RWPE2 (cell line): ENCODE measurements around the gene TPCN2.

Source experiments
- ATAC-seq: fragments of 200-7000 bp; cut with Tn5 transposase; 3 replicates; pipeline ENCODE4 v1.9.1; 2021; ENCODE audit warnings: low read depth
- DNase-seq: peaks from one replicate; pipeline ENCODE4 v3.0.0-alpha.2; 2020; ENCODE audit warnings: low spot score
- H3K27ac ChIP-seq: fragments of 450-650 bp; 2 replicates; pipeline ENCODE4 v1.5.1; 2017; ENCODE audit warnings: mild to moderate bottlenecking; ENCODE audit not compliant: poor library complexity, severe bottlenecking
- H3K27me3 ChIP-seq: fragments of 250-450 bp; sonication (Bioruptor Pico); 2 replicates; pipeline ENCODE4 v1.5.1; 2021; ENCODE audit warnings: mild to moderate bottlenecking, moderate library complexity; ENCODE audit not compliant: insufficient read depth, poor library complexity, severe bottlenecking
- H3K36me3 ChIP-seq: fragments of 250-450 bp; sonication (Bioruptor Pico); 2 replicates; pipeline ENCODE4 v1.5.1; 2020; ENCODE audit warnings: low read depth, mild to moderate bottlenecking, moderate library complexity
- H3K4me1 ChIP-seq: fragments of 250-450 bp; sonication (Bioruptor Pico); 2 replicates; pipeline ENCODE4 v1.5.1; 2021; ENCODE audit warnings: mild to moderate bottlenecking, moderate library complexity; ENCODE audit not compliant: insufficient read depth, poor library complexity, severe bottlenecking
- H3K4me3 ChIP-seq: fragments of 250-450 bp; sonication (Bioruptor Pico); 2 replicates; pipeline ENCODE4 v1.5.1; 2021; ENCODE audit warnings: mild to moderate bottlenecking, moderate library complexity; ENCODE audit not compliant: severe bottlenecking
- H3K9me3 ChIP-seq: fragments of 250-450 bp; sonication (Bioruptor Pico); 2 replicates; pipeline ENCODE4 v1.5.1; 2021; ENCODE audit warnings: mild to moderate bottlenecking, moderate library complexity; ENCODE audit not compliant: severe bottlenecking
- TF ChIP-seq, protein P1 (sequence below): fragments of 450-650 bp; IDR thresholded peaks from one replicate; pipeline ENCODE4 v1.5.1; 2017; ENCODE audit warnings: mild to moderate bottlenecking, moderate library complexity; ENCODE audit not compliant: poor library complexity, severe bottlenecking

Gene TPCN2

DNA sequence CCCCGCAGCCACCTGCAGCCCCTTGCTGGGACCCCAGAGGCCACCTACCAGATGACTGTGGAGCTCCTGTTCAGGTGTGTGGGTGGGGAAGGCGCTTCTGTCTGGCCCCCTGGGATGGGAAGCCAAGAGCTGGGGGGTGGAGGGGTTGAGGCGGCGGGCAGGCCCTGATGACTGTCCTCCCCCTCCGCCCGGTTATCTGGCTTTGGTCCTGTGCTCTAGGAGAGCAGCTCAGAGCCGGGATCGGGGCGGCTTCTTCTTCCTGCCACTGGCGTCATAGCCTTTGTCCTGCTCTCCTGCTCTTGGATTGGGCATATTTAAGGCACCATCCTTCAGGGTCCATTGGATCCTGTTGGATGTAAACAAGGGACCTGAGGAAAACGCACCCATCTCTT is 38.4 kb downstream of the TPCN2 start:
- ATAC-seq = no peak
- TF ChIP-seq, protein P1, sequence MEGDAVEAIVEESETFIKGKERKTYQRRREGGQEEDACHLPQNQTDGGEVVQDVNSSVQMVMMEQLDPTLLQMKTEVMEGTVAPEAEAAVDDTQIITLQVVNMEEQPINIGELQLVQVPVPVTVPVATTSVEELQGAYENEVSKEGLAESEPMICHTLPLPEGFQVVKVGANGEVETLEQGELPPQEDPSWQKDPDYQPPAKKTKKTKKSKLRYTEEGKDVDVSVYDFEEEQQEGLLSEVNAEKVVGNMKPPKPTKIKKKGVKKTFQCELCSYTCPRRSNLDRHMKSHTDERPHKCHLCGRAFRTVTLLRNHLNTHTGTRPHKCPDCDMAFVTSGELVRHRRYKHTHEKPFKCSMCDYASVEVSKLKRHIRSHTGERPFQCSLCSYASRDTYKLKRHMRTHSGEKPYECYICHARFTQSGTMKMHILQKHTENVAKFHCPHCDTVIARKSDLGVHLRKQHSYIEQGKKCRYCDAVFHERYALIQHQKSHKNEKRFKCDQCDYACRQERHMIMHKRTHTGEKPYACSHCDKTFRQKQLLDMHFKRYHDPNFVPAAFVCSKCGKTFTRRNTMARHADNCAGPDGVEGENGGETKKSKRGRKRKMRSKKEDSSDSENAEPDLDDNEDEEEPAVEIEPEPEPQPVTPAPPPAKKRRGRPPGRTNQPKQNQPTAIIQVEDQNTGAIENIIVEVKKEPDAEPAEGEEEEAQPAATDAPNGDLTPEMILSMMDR = no peak
- peaks cover 31% of the 10 kb centered on the region for H3K36me3 ChIP-seq

DNA sequence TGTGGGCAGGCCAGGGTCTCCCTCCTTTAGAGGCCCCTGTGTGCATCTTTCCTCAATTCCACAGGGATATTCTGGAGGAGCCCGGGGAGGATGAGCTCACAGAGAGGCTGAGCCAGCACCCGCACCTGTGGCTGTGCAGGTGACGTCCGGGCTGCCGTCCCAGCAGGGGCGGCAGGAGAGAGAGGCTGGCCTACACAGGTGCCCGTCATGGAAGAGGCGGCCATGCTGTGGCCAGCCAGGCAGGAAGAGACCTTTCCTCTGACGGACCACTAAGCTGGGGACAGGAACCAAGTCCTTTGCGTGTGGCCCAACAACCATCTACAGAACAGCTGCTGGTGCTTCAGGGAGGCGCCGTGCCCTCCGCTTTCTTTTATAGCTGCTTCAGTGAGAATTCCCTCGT is 39.1 kb downstream of the TPCN2 start:
- no peak overlapping the region for H3K4me3 ChIP-seq
- no peak overlapping the region for H3K27ac ChIP-seq
- peaks cover 30% of the 10 kb centered on the region for H3K36me3 ChIP-seq
- TF ChIP-seq, protein P1 = no peak
- ATAC-seq (no peak), DNase-seq (no peak)
- H3K27me3 ChIP-seq = no peaks in the 10 kb centered on the region
- peaks cover 3% of the 10 kb centered on the region for H3K4me1 ChIP-seq
- no peaks in the 10 kb centered on the region for H3K9me3 ChIP-seq

More for the DNA sequence above, 38.4 kb downstream of the TPCN2 start:
- DNase-seq = no peak
- Histone ChIP-seq H3K9me3 (no peaks in the 10 kb centered on the region), H3K4me1 (peaks cover 3% of the 10 kb centered on the region), H3K4me3 (no peak overlapping the region), H3K27ac (no peak overlapping the region), H3K27me3 (no peaks in the 10 kb centered on the region)

DNA sequence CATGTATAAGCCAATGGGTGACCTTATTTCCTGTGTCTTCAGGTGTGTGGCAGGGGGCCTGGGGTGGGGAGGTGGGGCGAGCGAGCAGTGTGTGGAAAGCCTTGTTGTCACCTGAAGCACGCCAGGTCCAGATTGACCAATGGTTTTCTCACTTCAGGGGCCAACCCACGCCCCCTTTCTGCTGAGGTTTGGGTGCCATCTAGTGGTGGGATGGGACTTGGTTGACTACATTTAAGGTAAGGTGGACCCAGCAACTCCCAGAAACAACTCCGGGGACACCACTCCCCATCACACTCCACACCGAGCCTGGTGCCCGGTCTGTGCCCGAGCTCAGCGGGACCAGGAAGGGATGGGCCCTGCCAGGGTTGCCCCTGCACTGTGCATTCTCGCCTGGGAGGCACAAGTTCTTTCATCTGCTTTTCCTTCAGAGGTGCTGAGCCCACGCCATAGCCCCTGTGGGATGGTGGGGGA is 40.0 kb downstream of the TPCN2 start:
- TF ChIP-seq, protein P1 = peak; percentile 80
- Histone ChIP-seq H3K27ac (no peak overlapping the region), H3K4me3 (no peak overlapping the region), H3K27me3 (no peaks in the 10 kb centered on the region), H3K36me3 (peaks cover 30% of the 10 kb centered on the region), H3K9me3 (no peaks in the 10 kb centered on the region), H3K4me1 (peaks cover 3% of the 10 kb centered on the region)
- ATAC-seq = peak; percentile 74
- DNase-seq = no peak

DNA sequence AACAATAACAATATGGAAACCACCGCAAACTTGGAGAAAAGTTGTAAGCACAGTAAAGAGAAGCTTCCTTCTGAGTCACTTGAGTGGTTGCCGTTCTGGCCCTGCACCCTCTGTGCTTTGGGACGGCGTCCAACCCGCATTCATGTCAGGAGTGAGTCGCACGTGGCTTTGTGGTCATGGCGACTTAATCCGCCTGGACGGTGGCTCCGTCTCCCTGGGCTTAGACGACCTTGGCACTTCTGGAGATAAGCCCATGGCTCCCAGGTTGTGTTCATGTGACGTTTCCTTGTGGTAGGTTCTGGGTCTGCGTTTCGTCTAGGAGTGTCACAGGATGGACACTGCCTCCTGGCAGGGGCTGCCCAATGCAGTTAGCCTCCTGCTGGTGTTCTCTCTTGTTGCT is 40.5 kb downstream of the TPCN2 start:
- H3K4me3 ChIP-seq = no peak overlapping the region
- TF ChIP-seq, protein P1 = peak; percentile 3
- no peak overlapping the region for H3K27ac ChIP-seq
- peaks cover 30% of the 10 kb centered on the region for H3K36me3 ChIP-seq
- ATAC-seq = no peak
- H3K9me3 ChIP-seq = no peaks in the 10 kb centered on the region
- DNase-seq = no peak
- no peaks in the 10 kb centered on the region for H3K27me3 ChIP-seq
- peaks cover 3% of the 10 kb centered on the region for H3K4me1 ChIP-seq

DNA sequence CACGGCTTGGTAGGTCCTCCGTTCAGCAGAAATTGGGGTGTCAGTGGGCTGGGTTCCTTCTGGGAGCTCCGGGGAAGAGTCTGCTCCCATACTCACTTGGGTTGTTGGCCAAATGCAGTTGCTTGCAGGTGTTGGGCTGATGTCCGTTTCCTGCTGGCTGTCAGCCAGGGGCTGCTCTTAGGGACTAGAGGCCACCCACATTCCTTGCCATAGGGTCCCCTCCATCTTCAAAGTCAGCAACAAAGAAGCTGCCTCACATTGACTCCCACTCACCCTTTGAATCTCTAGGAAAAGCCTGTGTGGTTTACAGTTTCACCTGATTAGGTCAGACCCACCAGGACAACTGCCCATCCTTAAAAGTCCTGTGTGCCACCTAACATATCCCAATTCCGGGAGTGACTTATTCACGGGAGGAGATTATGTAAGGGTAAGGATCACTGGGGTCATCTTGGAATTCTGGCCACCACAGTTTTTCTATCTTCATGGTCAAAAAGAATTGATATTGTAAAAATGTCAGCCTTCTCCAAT is 43.0 kb downstream of the TPCN2 start:
- Histone ChIP-seq H3K4me1 (peaks cover 3% of the 10 kb centered on the region), H3K27ac (no peak overlapping the region), H3K27me3 (no peaks in the 10 kb centered on the region), H3K36me3 (peaks cover 30% of the 10 kb centered on the region), H3K9me3 (no peaks in the 10 kb centered on the region), H3K4me3 (no peak overlapping the region)
- DNase-seq (no peak), ATAC-seq (no peak)
- TF ChIP-seq, protein P1 = no peak
